PC-9 (cell line): ENCODE data around the gene VSX1. TPM values are rescaled to one million over a fixed set of nuclear protein-coding genes. Genes with fewer than 3 reads are reported as not detected.

ENCODE experiments used
- BruUV-seq: library from RNA; stranded (reverse); fragments of 400-500 nt; replicated peaks from 2 replicates; lab custom pipeline; 2021; lab: Mats Ljungman, UMichigan
- CTCF ChIA-PET: fragments of 300-600 bp; sonication (Branson Sonifier 250); formaldehyde crosslinking; loops from one replicate; lab custom pipeline; 2022; ENCODE audit warnings: antibody characterized with exemption; lab: Charles Lee
- POLR2A ChIA-PET: fragments of 300-600 bp; sonication (Branson Sonifier 250); formaldehyde crosslinking; loops from one replicate; lab custom pipeline; 2022; ENCODE audit warnings: antibody characterized with exemption; ENCODE audit not compliant: unreplicated experiment; lab: Charles Lee
- DNase-seq, 2 experiments: peaks; one replicate each; pipeline versions ENCODE4 v3.0.0 to v3.0.0-alpha.2; 2015 to 2022; ENCODE audit warnings: mixed read lengths in 1 of 2
- H2AFZ ChIP-seq: fragments of 200-600 bp; sonication (generic); 2 replicates; pipeline ENCODE4 v1.8.1; 2017; ENCODE audit warnings: antibody characterized with exemption
- H3F3A ChIP-seq: fragments of 200-600 bp; sonication (generic); 2 replicates; pipeline ENCODE4 v1.8.1; 2017; ENCODE audit warnings: antibody characterized with exemption, mild to moderate bottlenecking, low read depth; ENCODE audit not compliant: insufficient read depth
- H3K27ac ChIP-seq: fragments of 200-600 bp; sonication (generic); 2 replicates; pipeline ENCODE4 v1.6.1; 2016; ENCODE audit warnings: mixed run types
- H3K27me3 ChIP-seq: fragments of 200-600 bp; sonication (generic); 2 replicates; pipeline ENCODE4 v1.6.1; 2016; ENCODE audit warnings: low read depth, mixed run types; ENCODE audit not compliant: insufficient read depth
- H3K36me3 ChIP-seq: fragments of 200-600 bp; sonication (generic); 2 replicates; pipeline ENCODE4 v1.6.1; 2016; ENCODE audit warnings: low read depth, mixed run types
- H3K4me1 ChIP-seq: fragments of 200-600 bp; sonication (generic); replicated peaks from 2 replicates; pipeline ENCODE4 v1.6.1; 2016; ENCODE audit warnings: mixed run types; ENCODE audit not compliant: insufficient read depth
- H3K4me2 ChIP-seq: fragments of 200-600 bp; sonication (generic); 2 replicates; pipeline ENCODE4 v1.6.1; 2017; ENCODE audit warnings: mixed run types
- H3K4me3 ChIP-seq: fragments of 200-600 bp; sonication (generic); 2 replicates; pipeline ENCODE4 v1.6.1; 2016; ENCODE audit warnings: mixed run types
- H3K79me2 ChIP-seq: fragments of 200-600 bp; sonication (generic); 2 replicates; pipeline ENCODE4 v1.6.1; 2017; ENCODE audit warnings: low read depth, mixed run types
- H3K9me2 ChIP-seq: fragments of 200-600 bp; sonication (generic); 2 replicates; pipeline ENCODE4 v1.8.1; 2017; ENCODE audit warnings: mild to moderate bottlenecking; ENCODE audit not compliant: insufficient read depth
- H3K9me3 ChIP-seq: fragments of 200-600 bp; sonication (generic); 2 replicates; pipeline ENCODE4 v1.8.1; 2016; ENCODE audit warnings: low read depth; ENCODE audit not compliant: insufficient read depth
- H4K20me1 ChIP-seq: fragments of 200-600 bp; sonication (generic); 2 replicates; pipeline ENCODE4 v1.8.1; 2017; ENCODE audit not compliant: insufficient read depth
- EZH2 ChIP-seq: fragments of 200-600 bp; sonication (generic); IDR thresholded peaks from 2 replicates; pipeline ENCODE4 v1.8.0; 2017; ENCODE audit warnings: antibody characterized with exemption, low read depth
- intact Hi-C: fragments of 100-400 bp; cut with micrococcal nuclease; formaldehyde crosslinking; loops from one replicate; pipeline ENCODE4 v1.10.0; 2022; ENCODE audit not compliant: unreplicated experiment
- total RNA-seq: library from RNA; stranded (reverse); gene quantifications from 2 replicates; pipeline ENCODE4 v1.2.3, GENCODE V29; 2021
- TF ChIP-seq, protein P1 (sequence below): fragments of 200-600 bp; sonication (generic); conservative IDR thresholded peaks from 2 replicates; pipeline ENCODE4 v1.6.1; 2017; ENCODE audit warnings: mixed run types, antibody characterized with exemption, mild to moderate bottlenecking, moderate library complexity

The VSX1 gene
- total RNA-seq, 1 experiment from 2014 or later: 1.5 TPM

DNA sequence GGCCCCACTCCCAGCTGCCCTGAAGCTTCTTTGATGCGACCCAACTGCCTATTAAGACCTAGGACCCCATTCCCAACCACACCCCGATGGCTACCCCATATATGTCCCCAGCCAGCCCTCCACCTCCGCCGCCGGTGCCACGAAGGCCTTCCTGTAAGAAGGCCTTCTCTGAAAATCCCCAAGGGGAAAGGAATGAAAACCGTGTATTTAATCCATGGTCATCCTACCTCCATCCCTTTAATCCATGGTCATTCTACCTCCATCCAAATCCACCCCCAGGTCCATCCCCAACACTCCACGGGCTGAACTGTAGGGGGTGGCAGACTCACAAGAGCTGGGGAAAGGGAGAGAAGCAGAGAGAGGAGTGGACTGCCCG, 545 bp upstream of the VSX1 start:
- Histone ChIP-seq H4K20me1 (no peaks in the 10 kb centered on the region), H3K79me2 (no peaks in the 10 kb centered on the region), H3K27ac (no peak overlapping the region), H3K4me2 (no peak overlapping the region), H3K9me3 (no peaks in the 10 kb centered on the region), H3K4me1 (peaks cover 17% of the 10 kb centered on the region), H3F3A (peaks cover 11% of the 10 kb centered on the region), H2AFZ (no peak overlapping the region), H3K36me3 (no peaks in the 10 kb centered on the region), H3K9me2 (no peaks in the 10 kb centered on the region), H3K27me3 (no peaks in the 10 kb centered on the region), H3K4me3 (no peak overlapping the region)
- no TSS peak for BruUV-seq
- TF ChIP-seq, protein P1, sequence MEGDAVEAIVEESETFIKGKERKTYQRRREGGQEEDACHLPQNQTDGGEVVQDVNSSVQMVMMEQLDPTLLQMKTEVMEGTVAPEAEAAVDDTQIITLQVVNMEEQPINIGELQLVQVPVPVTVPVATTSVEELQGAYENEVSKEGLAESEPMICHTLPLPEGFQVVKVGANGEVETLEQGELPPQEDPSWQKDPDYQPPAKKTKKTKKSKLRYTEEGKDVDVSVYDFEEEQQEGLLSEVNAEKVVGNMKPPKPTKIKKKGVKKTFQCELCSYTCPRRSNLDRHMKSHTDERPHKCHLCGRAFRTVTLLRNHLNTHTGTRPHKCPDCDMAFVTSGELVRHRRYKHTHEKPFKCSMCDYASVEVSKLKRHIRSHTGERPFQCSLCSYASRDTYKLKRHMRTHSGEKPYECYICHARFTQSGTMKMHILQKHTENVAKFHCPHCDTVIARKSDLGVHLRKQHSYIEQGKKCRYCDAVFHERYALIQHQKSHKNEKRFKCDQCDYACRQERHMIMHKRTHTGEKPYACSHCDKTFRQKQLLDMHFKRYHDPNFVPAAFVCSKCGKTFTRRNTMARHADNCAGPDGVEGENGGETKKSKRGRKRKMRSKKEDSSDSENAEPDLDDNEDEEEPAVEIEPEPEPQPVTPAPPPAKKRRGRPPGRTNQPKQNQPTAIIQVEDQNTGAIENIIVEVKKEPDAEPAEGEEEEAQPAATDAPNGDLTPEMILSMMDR: no peak
- no peak for TF ChIP-seq EZH2
- ChIA-PET POLR2A (no interaction called here), CTCF (no interaction called here)
- no peak for DNase-seq
- intact Hi-C loops: no loop called here

- H3K9me2 ChIP-seq: no peaks in the 10 kb centered on the region
- TF ChIP-seq, protein P1: no peak
- no peak for TF ChIP-seq EZH2
- no peaks in the 10 kb centered on the region for H3K36me3 ChIP-seq
- no peaks in the 10 kb centered on the region for H4K20me1 ChIP-seq
- ChIA-PET POLR2A (no interaction called here), CTCF (no interaction called here)
- H3K4me2 ChIP-seq: no peak overlapping the region
- DNase-seq: no peak
- intact Hi-C loops: no loop called here
- no peak overlapping the region for H3K27ac ChIP-seq
- no peaks in the 10 kb centered on the region for H3K9me3 ChIP-seq
- peaks cover 21% of the 10 kb centered on the region for H3F3A ChIP-seq
- no peaks in the 10 kb centered on the region for H3K27me3 ChIP-seq
- no TSS peak for BruUV-seq
- H2AFZ ChIP-seq: no peak overlapping the region
- no peaks in the 10 kb centered on the region for H3K79me2 ChIP-seq
- H3K4me3 ChIP-seq: no peak overlapping the region
- H3K4me1 ChIP-seq: peaks cover 30% of the 10 kb centered on the region
These were observed 744 bp downstream of the VSX1 start for GRCh38 chr20:25081065-25081729.

GRCh38 chr20:25079171-25079570, 2.8 kb downstream of the VSX1 start:
- H3K9me2 ChIP-seq: no peaks in the 10 kb centered on the region; the same call in 1 of the 2 replicates
- no peak overlapping the region for H3K4me3 ChIP-seq
- H3K36me3 ChIP-seq: no peaks in the 10 kb centered on the region
- H3K4me2 ChIP-seq: no peak overlapping the region
- no peak for DNase-seq
- H3K27ac ChIP-seq: no peak overlapping the region
- no peak for TF ChIP-seq EZH2
- TF ChIP-seq, protein P1: no peak
- H3K79me2 ChIP-seq: 0 out of 2 replicates have a peak, but pooled peaks cover 9% of the 10 kb centered on the region
- CTCF ChIA-PET: no interaction called here
- H3K9me3 ChIP-seq: no peaks in the 10 kb centered on the region
- peaks cover 50% of the 10 kb centered on the region for H3K4me1 ChIP-seq
- no peaks in the 10 kb centered on the region for H4K20me1 ChIP-seq
- intact Hi-C loops: loop anchor here (5.0 to 10.0 kb wide), 4 partner anchors 58 to 173 kb away; no protein-coding TSS in a partner anchor
- no peaks in the 10 kb centered on the region for H3K27me3 ChIP-seq
- peaks cover 39% of the 10 kb centered on the region for H3F3A ChIP-seq
- POLR2A ChIA-PET: interaction anchor here (0.7 kb wide), 1 partner anchor 99 kb away, joined by 4 read pairs; no protein-coding TSS in a partner anchor
- no peak overlapping the region for H2AFZ ChIP-seq
- BruUV-seq: no TSS peak
